Activated CD8-positive, alpha-beta memory T cell treated with anti-CD3 and anti-CD28 coated beads for 36 hours (primary cell): ENCODE results near the gene IP6K1. TPM values are rescaled to one million over a fixed set of nuclear protein-coding genes. Genes with fewer than 3 reads are reported as not detected.
"Not testable (repeated sequence)": the region's sequence is repeated elsewhere in the genome, so short reads cannot be mapped to it uniquely, and the experiment has no call there.

Source experiments
- CTCF ChIA-PET: fragments of 350-600 bp; sonication (Branson Sonifier 250); formaldehyde crosslinking; loops from one replicate; lab custom pipeline; 2021; ENCODE audit warnings: antibody characterized with exemption; lab: Charles Lee
- POLR2A ChIA-PET: fragments of 350-600 bp; sonication (Branson Sonifier 250); formaldehyde crosslinking; loops from one replicate; lab custom pipeline; 2021; ENCODE audit warnings: antibody characterized with exemption; lab: Charles Lee
- total RNA-seq, 2 experiments: library from RNA; stranded (reverse); gene quantifications; one replicate each; pipeline ENCODE4 v1.2.3, GENCODE V29; 2021

IP6K1 gene
- 10 to 100 TPM; 38.5 to 40.5 TPM for total RNA-seq

GRCh38 chr3:49786357-49787181, at the start of gene IP6K1:
TSS of gene IP6K1 (minus strand) at chr3:49786542. CDS start at chr3:49748040, 38,502 bp downstream.
- ChIA-PET CTCF (interaction anchor here (1.0 to 2.0 kb wide), 6 partner anchors 13 to 247 kb away, joined by 3 to 9 read pairs (median 3); partner anchors contain the start of genes CDHR4 and INKA1), POLR2A (interaction anchor here (0.7 to 1.6 kb wide), 5 partner anchors 17 to 67 kb away, joined by 3 to 4 read pairs (median 3); partner anchors contain the start of genes AMIGO3, INKA1 and UBA7)

DNA sequence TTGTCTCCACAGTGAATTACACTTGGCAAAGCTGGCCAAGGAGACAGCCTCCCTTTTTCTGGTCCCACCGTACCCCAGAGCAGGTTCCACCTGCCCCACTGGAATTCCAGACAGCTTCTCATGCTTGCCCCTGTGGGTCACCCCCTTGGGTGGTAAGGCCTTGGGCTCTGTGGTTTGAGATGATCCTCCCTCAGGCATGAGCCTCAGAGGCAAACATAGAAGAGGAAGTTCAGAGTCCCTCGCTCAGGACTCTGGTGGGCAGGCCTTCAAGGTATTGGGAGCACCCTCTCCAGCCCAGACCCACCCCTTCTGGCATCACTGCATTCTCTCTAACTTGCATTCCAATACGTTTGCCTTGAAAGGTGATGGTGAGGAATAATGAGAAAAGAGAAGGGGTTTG, 45.0 kb upstream of the IP6K1 start:
- CTCF ChIA-PET, result no interaction called here
- POLR2A ChIA-PET, result interaction anchor here (0.6 to 0.9 kb wide), 2 partner anchors 24 to 1291 kb away, joined by 3 to 4 read pairs; no protein-coding TSS in a partner anchor

DNA sequence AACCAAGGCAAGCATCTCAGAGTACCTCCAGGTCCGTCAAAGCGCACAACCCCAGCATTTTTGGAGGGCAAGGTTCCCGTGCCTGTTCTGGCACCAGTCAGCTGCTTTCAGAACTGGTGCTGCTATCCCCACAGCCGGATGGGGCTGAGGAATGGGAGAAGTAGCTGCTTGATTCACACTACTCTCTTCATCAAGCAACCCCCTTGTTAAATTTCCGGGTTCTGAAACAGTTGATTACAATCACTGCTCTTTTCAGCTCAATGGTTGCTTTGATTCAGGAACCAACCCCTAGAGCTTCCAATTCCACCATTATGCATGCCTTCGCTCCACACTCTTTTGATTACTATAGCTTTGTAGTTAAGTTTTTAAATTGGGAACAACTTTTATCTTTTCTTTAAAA, 39.7 kb upstream of the IP6K1 start:
- ChIA-PET CTCF (interaction anchor here (1.1 to 2.4 kb wide), 3 partner anchors 16 to 104 kb away, joined by 3 to 7 read pairs (median 3); partner anchors contain the start of genes INKA1 and MON1A), POLR2A (no interaction called here)

DNA sequence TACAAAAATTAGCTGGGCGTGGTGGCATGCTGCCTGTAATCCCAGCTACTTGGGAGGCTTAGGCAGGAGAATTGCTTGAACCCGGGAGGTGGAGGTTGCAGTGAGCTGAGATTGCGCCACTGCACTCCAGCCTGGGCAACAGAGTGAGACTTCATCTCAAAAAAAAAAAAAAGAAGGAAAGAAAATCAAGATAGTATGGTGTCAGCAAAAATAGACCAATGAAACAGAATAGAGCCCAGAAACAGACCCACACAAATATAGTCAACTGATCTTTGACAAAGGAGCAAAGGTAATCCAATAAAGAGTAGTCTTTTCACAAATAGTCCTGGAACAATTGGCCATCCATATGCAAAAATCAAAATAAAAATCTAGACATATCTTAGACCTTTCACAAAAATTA, 36.8 kb upstream of the IP6K1 start:
- CTCF ChIA-PET, result interaction anchor here (2.2 kb wide), 1 partner anchor 16 kb away, joined by 6 read pairs; no protein-coding TSS in a partner anchor
- POLR2A ChIA-PET, result not testable (repeated sequence)

- ChIA-PET CTCF (interaction anchor here (3.0 kb wide), 1 partner anchor 10 kb away, joined by 23 read pairs; the partner anchor contains the start of gene INKA1), POLR2A (interaction anchor here (0.6 to 2.1 kb wide), 4 partner anchors 11 to 116 kb away, joined by 3 to 10 read pairs (median 4); partner anchors contain the start of genes INKA1 and MON1A)
Observed at GRCh38 chr3:49813497-49814174, 27.3 kb upstream of the IP6K1 start, which contains the start of gene UBA7. TSS of gene UBA7 (minus strand) at chr3:49813953. CDS start at chr3:49813787, 166 bp downstream.

DNA sequence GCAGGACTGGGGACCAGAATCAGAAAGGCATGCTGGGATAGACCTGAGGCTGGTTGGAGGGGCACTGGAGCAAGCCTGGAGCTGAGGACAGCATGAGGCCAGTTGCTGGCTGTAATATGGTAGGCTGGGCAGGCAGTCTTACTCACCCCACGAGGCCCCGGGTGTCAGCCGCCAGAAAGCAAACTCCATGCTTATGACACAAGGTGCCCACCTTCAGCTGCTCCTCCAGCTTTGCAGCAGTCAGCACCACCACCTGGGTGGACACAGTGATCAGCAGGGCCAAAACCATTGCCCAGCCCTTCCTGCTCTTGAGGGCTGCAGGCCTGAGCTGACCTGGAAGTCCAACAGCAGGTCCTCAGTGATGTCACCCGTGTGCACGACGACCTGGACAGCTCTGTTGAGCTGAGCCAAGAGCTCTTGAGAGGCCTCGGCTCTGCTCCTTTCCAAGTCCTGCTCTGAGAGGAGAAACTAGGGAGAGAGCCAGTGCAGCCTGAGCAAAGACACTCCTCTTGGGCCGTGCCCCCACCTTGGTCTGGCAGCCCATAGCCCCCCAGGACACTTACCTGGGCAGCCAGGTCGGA, 26.7 kb upstream of the IP6K1 start:
- POLR2A ChIA-PET, result interaction anchor here (0.6 to 2.1 kb wide), 4 partner anchors 10 to 116 kb away, joined by 3 to 10 read pairs (median 4); partner anchors contain the start of genes INKA1 and MON1A
- CTCF ChIA-PET, result interaction anchor here (3.0 kb wide), 1 partner anchor 9 kb away, joined by 23 read pairs; the partner anchor contains the start of gene INKA1

DNA sequence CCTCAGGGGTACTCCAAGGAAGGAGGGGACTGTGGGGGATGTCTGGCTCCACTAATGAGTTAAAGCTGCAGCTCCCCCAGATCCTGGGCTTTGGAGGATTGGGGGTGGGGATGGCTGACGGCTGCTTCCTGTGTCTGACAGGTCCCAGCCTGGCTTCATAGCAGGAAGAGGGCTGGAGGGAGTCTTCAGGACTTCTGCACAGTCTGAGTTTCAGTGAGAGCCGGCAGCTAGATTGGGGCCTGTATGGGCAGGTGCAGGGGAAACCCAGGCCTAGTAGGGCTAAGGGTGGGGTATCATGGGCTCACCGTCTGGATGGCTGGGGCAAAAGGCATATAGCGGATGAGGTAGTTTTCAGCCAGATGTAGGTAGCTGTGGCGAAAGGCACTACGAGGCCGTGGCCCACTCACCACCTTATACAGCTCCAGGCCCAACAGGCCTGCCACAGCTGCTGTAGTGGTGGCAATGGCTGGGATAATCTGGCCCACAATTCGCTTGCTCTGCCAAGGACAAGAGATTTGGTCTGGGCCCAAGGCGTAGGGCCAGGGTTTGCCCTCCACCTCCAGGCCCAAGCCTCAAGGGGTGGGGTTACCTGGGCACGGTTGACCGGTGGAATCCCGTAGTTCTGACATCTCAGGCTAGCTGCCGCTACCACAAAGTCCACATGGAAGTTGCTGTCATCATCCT, 21.2 kb upstream of the IP6K1 start:
- ChIA-PET POLR2A (interaction anchor here (0.7 to 1.2 kb wide), 2 partner anchors 21 to 24 kb away, joined by 3 read pairs; partner anchors contain the start of gene IP6K1), CTCF (interaction anchor here (5.8 kb wide), 1 partner anchor 31 kb away, joined by 40 read pairs; no protein-coding TSS in a partner anchor)

DNA sequence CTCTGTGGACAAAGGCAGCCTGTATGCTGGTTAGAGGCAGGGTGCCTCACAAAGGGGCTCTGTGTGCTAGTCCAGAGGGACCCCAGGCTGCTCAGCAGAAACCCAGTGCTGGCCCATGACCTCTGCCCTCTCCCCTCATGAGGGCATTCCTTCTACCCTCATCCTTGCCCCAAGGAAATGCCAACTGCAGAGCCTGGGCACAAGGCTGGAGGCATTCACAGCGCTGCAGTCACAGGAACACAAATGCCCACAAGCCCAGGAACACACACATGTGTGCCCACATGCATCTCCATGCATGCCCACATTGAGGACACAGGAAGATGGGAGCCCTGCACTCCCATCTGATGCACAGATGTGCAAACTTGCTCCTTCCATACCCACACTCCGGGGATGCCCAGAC, 20.5 kb upstream of the IP6K1 start:
- POLR2A ChIA-PET, result interaction anchor here (0.7 to 1.2 kb wide), 2 partner anchors 21 to 25 kb away, joined by 3 read pairs; partner anchors contain the start of gene IP6K1
- CTCF ChIA-PET, result interaction anchor here (1.6 to 5.8 kb wide), 2 partner anchors 9 to 32 kb away, joined by 3 to 40 read pairs; no protein-coding TSS in a partner anchor

DNA sequence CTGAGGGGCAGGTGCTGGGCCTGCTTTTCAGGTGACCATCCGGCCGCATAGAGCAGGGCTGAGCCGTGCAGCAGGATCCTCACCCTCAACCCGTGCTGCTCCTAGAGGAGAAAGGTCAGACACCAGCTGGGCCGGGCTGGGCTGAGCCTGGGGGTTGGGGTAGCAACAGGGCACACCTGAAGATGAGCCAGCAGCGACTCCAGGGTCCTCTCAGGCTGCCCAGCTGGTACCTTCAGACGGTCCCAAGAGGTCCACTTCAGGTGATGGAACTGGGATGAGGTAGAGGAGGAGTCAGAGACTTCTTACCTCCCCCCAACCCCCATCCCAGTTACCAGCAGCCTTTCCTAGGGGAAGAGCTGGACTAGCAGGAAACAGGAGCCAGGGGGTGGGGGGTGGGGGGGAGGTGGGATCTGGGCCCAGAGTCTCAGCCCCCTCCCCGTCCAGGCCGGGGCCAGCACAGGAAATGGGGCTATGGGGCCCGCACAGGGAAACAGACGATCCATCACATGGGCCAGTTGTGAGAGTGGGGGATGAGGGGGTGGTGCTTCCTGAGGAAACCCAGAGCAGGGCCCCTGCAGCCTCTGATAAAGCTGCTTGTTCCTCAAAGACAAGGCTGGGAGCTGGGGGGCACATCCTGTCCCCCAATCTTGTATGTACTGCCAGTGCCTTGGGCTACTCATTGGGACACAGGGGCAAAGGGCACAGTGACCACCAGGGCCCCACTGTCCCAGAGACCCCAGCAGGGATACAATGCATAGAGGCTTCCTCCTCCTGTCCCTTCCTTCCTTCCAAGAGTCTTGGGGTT, 19.8 kb upstream of the IP6K1 start:
- CTCF ChIA-PET, result interaction anchor here (1.6 to 5.8 kb wide), 2 partner anchors 9 to 32 kb away, joined by 3 to 40 read pairs; no protein-coding TSS in a partner anchor
- POLR2A ChIA-PET, result interaction anchor here (0.7 to 1.2 kb wide), 2 partner anchors 20 to 33 kb away, joined by 3 read pairs; partner anchors contain the start of gene IP6K1

DNA sequence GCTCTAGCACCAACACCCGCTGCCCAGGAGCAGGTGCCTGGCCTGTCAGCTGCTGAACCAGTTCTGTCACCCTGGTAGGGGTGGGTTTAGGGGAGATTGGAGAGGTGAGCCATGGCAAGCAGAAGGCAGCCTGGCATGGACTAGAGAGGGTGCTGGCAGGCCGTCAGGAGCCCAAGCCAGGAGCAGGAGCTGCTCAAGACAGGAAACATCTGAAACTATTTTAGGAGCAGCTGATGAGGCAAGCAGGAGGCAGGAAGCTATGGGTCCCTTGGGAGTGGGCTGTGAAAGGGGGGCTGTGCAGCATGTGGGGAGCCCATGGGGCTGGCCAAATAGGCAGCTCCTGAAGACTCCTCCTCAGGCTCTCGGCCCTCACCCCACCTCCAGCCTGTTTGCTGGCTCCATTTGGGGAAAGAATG, 19.0 kb upstream of the IP6K1 start:
- POLR2A ChIA-PET, result interaction anchor here (0.5 to 0.7 kb wide), 2 partner anchors 34 to 709 kb away, joined by 3 read pairs; no protein-coding TSS in a partner anchor
- CTCF ChIA-PET, result interaction anchor here (0.5 to 5.8 kb wide), 8 partner anchors 8 to 239 kb away, joined by 3 to 40 read pairs (median 4); partner anchors contain the start of genes AMIGO3 and UBA7

DNA sequence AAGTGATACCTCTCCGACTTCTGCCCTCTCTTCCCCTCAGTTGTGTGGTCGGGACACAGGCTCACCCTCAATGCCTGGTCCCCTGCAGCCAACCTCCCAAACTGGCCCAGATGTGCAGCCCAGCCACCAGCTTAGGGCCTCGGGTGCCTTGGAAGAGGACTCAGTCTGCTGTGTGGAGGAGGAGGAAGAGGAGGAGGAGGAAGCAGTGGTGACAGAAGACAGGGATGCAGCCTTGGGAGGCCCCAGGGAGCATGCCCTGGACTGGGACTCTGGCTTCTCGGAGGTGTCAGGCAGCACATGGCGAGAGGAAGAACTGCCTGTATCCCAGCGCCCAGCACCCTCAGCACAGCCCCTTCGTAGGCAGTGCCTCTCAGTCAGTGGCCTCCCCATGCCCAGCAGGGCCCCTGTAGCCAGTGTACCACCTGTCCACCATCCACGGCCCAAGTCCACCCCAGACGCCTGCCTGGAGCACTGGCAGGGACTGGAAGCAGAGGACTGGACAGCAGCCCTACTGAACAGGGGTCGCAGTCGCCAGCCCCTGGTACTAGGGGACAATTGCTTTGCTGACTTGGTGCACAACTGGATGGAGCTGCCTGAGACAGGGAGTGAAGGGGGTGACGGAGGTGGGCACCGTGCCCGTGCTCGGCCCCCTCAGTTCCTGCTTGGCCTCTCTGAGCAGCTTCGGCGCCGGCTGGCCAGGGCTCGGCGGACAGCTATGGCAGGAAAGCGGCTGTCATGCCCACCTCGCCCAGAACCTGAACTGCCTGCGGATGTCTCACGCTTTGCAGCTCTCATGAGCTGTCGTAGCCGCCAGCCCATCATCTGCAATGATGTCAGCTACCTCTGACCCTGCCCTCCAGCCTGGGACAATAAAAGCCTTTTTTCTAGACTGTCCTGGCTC, 18.0 kb upstream of the IP6K1 start:
- ChIA-PET CTCF (interaction anchor here (0.5 to 5.8 kb wide), 11 partner anchors 9 to 240 kb away, joined by 3 to 60 read pairs (median 7); partner anchors contain the start of genes AMIGO3 and UBA7), POLR2A (interaction anchor here (0.6 to 2.6 kb wide), 5 partner anchors 9 to 396 kb away, joined by 3 to 10 read pairs (median 3); partner anchors contain the start of genes IP6K1 and UBA7)

DNA sequence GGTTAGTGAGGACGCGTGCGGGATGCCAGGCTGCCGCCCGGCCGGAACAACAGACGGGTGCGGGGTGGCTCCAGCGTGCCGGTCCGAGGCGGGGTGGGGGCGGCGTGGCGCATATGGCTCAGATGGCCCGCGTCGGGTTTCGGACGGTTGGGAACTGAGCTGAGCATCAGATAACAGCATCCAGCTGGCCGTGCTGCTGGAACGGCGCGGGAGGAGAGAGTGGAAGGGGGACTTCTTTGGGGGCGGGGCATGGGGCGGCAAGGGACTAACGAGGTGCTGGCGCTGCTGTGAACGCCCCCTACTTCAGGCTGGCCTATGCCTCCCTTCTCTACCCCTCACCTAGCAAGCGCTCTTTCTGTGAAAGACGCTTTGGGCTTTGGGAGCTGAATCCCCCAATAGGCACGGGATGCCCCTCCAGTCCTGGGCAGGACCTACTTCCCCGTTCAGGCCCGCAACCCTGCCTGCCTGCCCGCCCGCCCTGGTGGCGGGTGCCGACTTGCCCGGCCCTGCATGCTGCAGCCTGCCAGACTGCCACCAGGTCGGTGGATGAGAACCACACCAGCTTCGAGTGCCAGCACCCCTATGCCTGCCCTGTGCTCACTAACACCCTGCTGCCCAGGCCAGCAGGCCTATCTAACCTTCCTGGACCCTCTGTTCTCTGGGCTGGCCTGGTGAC, 17.3 kb upstream of the IP6K1 start:
- ChIA-PET CTCF (interaction anchor here (0.6 to 3.4 kb wide), 17 partner anchors 7 to 269 kb away, joined by 3 to 60 read pairs (median 4); partner anchors contain the start of genes IP6K1 and UBA7), POLR2A (interaction anchor here (0.9 to 2.6 kb wide), 6 partner anchors 10 to 145 kb away, joined by 3 to 10 read pairs (median 3); partner anchors contain the start of genes IP6K1, TRAIP and UBA7)

GRCh38 chr3:49802719-49803464, 16.6 kb upstream of the IP6K1 start, which contains the start of gene INKA1:
TSS of gene INKA1 (plus strand) at chr3:49803261. CDS start at chr3:49803393, 132 bp downstream.
- POLR2A ChIA-PET, result interaction anchor here (0.7 to 2.6 kb wide), 7 partner anchors 10 to 145 kb away, joined by 3 to 10 read pairs (median 3); partner anchors contain the start of genes IP6K1, TRAIP and UBA7
- CTCF ChIA-PET, result interaction anchor here (0.6 to 3.4 kb wide), 21 partner anchors 8 to 269 kb away, joined by 3 to 60 read pairs (median 4); partner anchors contain the start of genes IP6K1 and UBA7

DNA sequence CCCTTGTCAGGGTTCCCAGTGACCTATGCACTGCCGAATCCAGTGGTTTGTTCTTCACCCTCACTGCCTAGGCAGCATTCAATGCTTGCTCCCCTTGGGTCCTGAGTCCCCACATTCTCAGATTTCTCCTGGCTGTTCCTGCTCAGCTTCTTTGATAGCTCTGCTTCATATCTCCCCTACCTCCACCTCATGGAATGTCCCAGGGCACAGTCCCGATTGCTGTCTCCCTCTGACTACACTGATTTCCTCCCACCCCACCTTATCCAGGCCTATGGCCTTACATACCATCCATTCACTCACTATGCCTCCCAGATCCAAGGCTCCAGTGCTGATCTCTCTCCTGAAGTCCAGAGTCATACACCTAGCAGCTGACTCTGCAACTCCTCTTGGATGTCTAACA, 14.8 kb upstream of the IP6K1 start:
- ChIA-PET POLR2A (no interaction called here), CTCF (interaction anchor here (1.0 to 3.0 kb wide), 4 partner anchors 18 to 122 kb away, joined by 4 to 60 read pairs (median 4); no protein-coding TSS in a partner anchor)
